ENCODE data around the gene ITPK1.

Gene ITPK1

GRCh38 chr14:92938890-92939671 is 176.6 kb downstream of the ITPK1 start:
- no peak overlapping the region for H3K4me3 ChIP-seq (ENCODE audit: low read depth, low read length)
- no peak for TF ChIP-seq CTCF (IDR thresholded peaks at IDR 0.05; ENCODE audit: borderline replicate concordance, insufficient read depth, low read depth, low read length)

- no peak for TF ChIP-seq CTCF (IDR thresholded peaks at IDR 0.05; ENCODE audit: borderline replicate concordance, insufficient read depth, low read depth, low read length)
- H3K4me3 ChIP-seq (ENCODE audit: low read depth, low read length): no peak overlapping the region
Observed at GRCh38 chr14:92938235-92938875, 177.4 kb downstream of the ITPK1 start.

GRCh38 chr14:92937051-92937937 is 178.4 kb downstream of the ITPK1 start:
- no peak overlapping the region for H3K4me3 ChIP-seq (ENCODE audit: low read depth, low read length)
- no peak for TF ChIP-seq CTCF (IDR thresholded peaks at IDR 0.05; ENCODE audit: borderline replicate concordance, insufficient read depth, low read depth, low read length)

GRCh38 chr14:92936085-92936484 is 179.6 kb downstream of the ITPK1 start:
- H3K4me3 ChIP-seq (ENCODE audit: low read depth, low read length): no peak overlapping the region
- no peak for TF ChIP-seq CTCF (IDR thresholded peaks at IDR 0.05; ENCODE audit: borderline replicate concordance, insufficient read depth, low read depth, low read length)

- no peak for TF ChIP-seq CTCF (IDR thresholded peaks at IDR 0.05; ENCODE audit: borderline replicate concordance, insufficient read depth, low read depth, low read length)
- H3K4me3 ChIP-seq (ENCODE audit: low read depth, low read length): no peak overlapping the region
Observed at GRCh38 chr14:92935446-92935845, 180.3 kb downstream of the ITPK1 start.

GRCh38 chr14:92934196-92935085 is 181.3 kb downstream of the ITPK1 start:
- TF ChIP-seq CTCF (IDR thresholded peaks at IDR 0.05; ENCODE audit: borderline replicate concordance, insufficient read depth, low read depth, low read length): no peak
- H3K4me3 ChIP-seq (ENCODE audit: low read depth, low read length): no peak overlapping the region

All from GM12875 (cell line).